K562 (cell line): Measurements from ENCODE around the gene GALNS.
"Not testable (repeated sequence)": the region's sequence is repeated elsewhere in the genome, so short reads cannot be mapped to it uniquely, and the experiment has no call there.

Experiments used
- BDP1 ChIP-seq: IDR thresholded peaks from 3 replicates; pipeline ENCODE4 v1.6.1; 2011; ENCODE audit not compliant: insufficient read length, insufficient read depth
- C11orf30 ChIP-seq: fragments of 450-650 bp; IDR thresholded peaks from 2 replicates; pipeline ENCODE4 v1.6.1; 2016; ENCODE audit warnings: low read depth, mild to moderate bottlenecking
- ELF2 ChIP-seq: fragments of 250-450 bp; sonication (Bioruptor Pico); IDR thresholded peaks from 2 replicates; pipeline ENCODE4 v1.5.0; 2021; ENCODE audit warnings: mild to moderate bottlenecking
- LEF1 ChIP-seq: fragments of 450-650 bp; IDR thresholded peaks from 2 replicates; pipeline ENCODE4 v1.6.1; 2016; ENCODE audit warnings: mild to moderate bottlenecking
- PURB ChIP-seq: sonication (generic); formaldehyde crosslinking; IDR thresholded peaks from 2 replicates; pipeline ENCODE4 v1.9.0; 2021; ENCODE audit warnings: low read depth, mild to moderate bottlenecking, missing genetic modification reagents
- SAFB ChIP-seq: fragments of 200-400 bp; formaldehyde crosslinking; IDR thresholded peaks from 2 replicates; pipeline ENCODE4 v1.6.1; 2017; ENCODE audit warnings: low read depth, low read length, borderline replicate concordance
- SOX6 ChIP-seq: fragments of 450-650 bp; IDR thresholded peaks from 2 replicates; pipeline ENCODE4 v1.6.1; 2014; ENCODE audit warnings: mild to moderate bottlenecking
- TF ChIP-seq, protein P1 (sequence below), 3 experiments: IDR thresholded peaks in 2 of 3; conservative IDR thresholded peaks in 1 of 3; 2 replicates each; pipeline ENCODE4 v1.5.1; 2011 to 2012; ENCODE audit warnings: low read length in 3 of 3, mild to moderate bottlenecking in 3 of 3, control low read depth in 2 of 3, improper control_type of control experiment in 1 of 3, inconsistent platforms in 1 of 3, low read depth in 1 of 3, mixed read lengths in 1 of 3, moderate library complexity in 1 of 3; ENCODE audit not compliant: insufficient read depth in 2 of 3

DNA sequence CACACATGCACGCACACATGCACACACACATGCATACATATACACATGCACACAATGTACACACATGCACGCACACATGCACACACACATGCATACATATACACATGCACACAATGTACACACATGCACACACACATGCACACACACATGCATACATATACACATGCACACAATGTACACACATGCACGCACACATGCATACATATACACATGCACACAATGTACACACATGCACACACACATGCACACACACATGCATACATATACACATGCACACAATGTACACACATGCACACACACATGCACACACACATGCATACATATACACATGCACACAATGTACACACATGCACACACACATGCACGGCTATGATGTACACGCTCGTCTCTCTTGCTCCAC, 37.5 kb upstream of the GALNS start:
- TF ChIP-seq LEF1; BDP1; SOX6; SAFB; C11orf30; PURB (CRISPR knock-in tag); ELF2 (CRISPR knock-in tag): not testable (repeated sequence)
- TF ChIP-seq, protein P1, sequence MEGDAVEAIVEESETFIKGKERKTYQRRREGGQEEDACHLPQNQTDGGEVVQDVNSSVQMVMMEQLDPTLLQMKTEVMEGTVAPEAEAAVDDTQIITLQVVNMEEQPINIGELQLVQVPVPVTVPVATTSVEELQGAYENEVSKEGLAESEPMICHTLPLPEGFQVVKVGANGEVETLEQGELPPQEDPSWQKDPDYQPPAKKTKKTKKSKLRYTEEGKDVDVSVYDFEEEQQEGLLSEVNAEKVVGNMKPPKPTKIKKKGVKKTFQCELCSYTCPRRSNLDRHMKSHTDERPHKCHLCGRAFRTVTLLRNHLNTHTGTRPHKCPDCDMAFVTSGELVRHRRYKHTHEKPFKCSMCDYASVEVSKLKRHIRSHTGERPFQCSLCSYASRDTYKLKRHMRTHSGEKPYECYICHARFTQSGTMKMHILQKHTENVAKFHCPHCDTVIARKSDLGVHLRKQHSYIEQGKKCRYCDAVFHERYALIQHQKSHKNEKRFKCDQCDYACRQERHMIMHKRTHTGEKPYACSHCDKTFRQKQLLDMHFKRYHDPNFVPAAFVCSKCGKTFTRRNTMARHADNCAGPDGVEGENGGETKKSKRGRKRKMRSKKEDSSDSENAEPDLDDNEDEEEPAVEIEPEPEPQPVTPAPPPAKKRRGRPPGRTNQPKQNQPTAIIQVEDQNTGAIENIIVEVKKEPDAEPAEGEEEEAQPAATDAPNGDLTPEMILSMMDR (IDR thresholded peaks at IDR 0.05 in 2 of 3, conservative IDR thresholded peaks at IDR 0.05 in 1 of 3; ENCODE audit: insufficient read depth in 2 of 3, low read depth in 1 of 3, low read length in 3 of 3) = not testable (repeated sequence)
